ENCODE measurements around the gene COQ2.
"Not testable (repeated sequence)": the region's sequence is repeated elsewhere in the genome, so short reads cannot be mapped to it uniquely, and the experiment has no call there.

Gene COQ2

GRCh38 chr4:83284193-83285054, at the start of gene COQ2:
COQ2 (minus strand) TSS chr4:83284798; CDS start chr4:83284764, 34 bp downstream.
- DNase-seq (ENCODE audit: extremely low read depth in 1 of 2, low read depth in 1 of 2), result peak; percentile 83 to 94

GRCh38 chr4:83331956-83332355, 47.4 kb upstream of the COQ2 start:
- no peak for DNase-seq (ENCODE audit: extremely low read depth in 1 of 2, low read depth in 1 of 2)

GRCh38 chr4:83329521-83330110, 45.0 kb upstream of the COQ2 start:
- DNase-seq (ENCODE audit: extremely low read depth in 1 of 2, low read depth in 1 of 2), result no peak

- no peak for DNase-seq (ENCODE audit: extremely low read depth in 1 of 2, low read depth in 1 of 2)
Measured at GRCh38 chr4:83328521-83329187, 44.1 kb upstream of the COQ2 start.

GRCh38 chr4:83326546-83326945, 41.9 kb upstream of the COQ2 start:
- DNase-seq (ENCODE audit: extremely low read depth in 1 of 2, low read depth in 1 of 2), result no peak

GRCh38 chr4:83325306-83325705, 40.7 kb upstream of the COQ2 start:
- not testable (repeated sequence) for DNase-seq (ENCODE audit: extremely low read depth in 1 of 2, low read depth in 1 of 2)

- no peak for DNase-seq (ENCODE audit: extremely low read depth in 1 of 2, low read depth in 1 of 2)
Measured at GRCh38 chr4:83323136-83323535, 38.5 kb upstream of the COQ2 start.

GRCh38 chr4:83320548-83320947, 36.0 kb upstream of the COQ2 start:
- no peak for DNase-seq (ENCODE audit: extremely low read depth in 1 of 2, low read depth in 1 of 2)

- no peak for DNase-seq (ENCODE audit: extremely low read depth in 1 of 2, low read depth in 1 of 2)
Measured at GRCh38 chr4:83318666-83319065, 34.1 kb upstream of the COQ2 start.

GRCh38 chr4:83317671-83318070, 33.1 kb upstream of the COQ2 start:
- DNase-seq (ENCODE audit: extremely low read depth in 1 of 2, low read depth in 1 of 2), result no peak

- DNase-seq (ENCODE audit: extremely low read depth in 1 of 2, low read depth in 1 of 2), result no peak
Measured at GRCh38 chr4:83316459-83317165, 32.0 kb upstream of the COQ2 start.

- DNase-seq (ENCODE audit: extremely low read depth in 1 of 2, low read depth in 1 of 2), result no peak
Measured at GRCh38 chr4:83315341-83315870, 30.8 kb upstream of the COQ2 start.

GRCh38 chr4:83308672-83309071, 24.1 kb upstream of the COQ2 start:
- no peak for DNase-seq (ENCODE audit: extremely low read depth in 1 of 2, low read depth in 1 of 2)

- no peak for DNase-seq (ENCODE audit: extremely low read depth in 1 of 2, low read depth in 1 of 2)
Measured at GRCh38 chr4:83307920-83308319, 23.3 kb upstream of the COQ2 start.

- no peak for DNase-seq (ENCODE audit: extremely low read depth in 1 of 2, low read depth in 1 of 2)
Measured at GRCh38 chr4:83305187-83305586, 20.6 kb upstream of the COQ2 start.

GRCh38 chr4:83297548-83298260, 13.1 kb upstream of the COQ2 start:
- no peak for DNase-seq (ENCODE audit: extremely low read depth in 1 of 2, low read depth in 1 of 2)

GRCh38 chr4:83293305-83294046, 8.9 kb upstream of the COQ2 start:
- no peak for DNase-seq (ENCODE audit: extremely low read depth in 1 of 2, low read depth in 1 of 2)

GRCh38 chr4:83290059-83290774, 5.6 kb upstream of the COQ2 start:
- not testable (repeated sequence) for DNase-seq (ENCODE audit: extremely low read depth in 1 of 2, low read depth in 1 of 2)

GRCh38 chr4:83288381-83288780, 3.8 kb upstream of the COQ2 start:
- not testable (repeated sequence) for DNase-seq (ENCODE audit: extremely low read depth in 1 of 2, low read depth in 1 of 2)

All from activated CD8-positive, alpha-beta memory T cell treated with anti-CD3 and anti-CD28 coated beads for 1 hour (primary cell).